ENCODE measurements around the gene NLGN3. TPM values are rescaled to one million over a fixed set of nuclear protein-coding genes. Genes with fewer than 3 reads are reported as not detected.

The NLGN3 gene
- total RNA-seq, 4 donors from 2014 or later, result 1.7 to 3.1 (median 2.8) TPM

- WGBS, 2 donors (ENCODE audit: low coverage in 1 of 2), result 37 to 47% methylated on average over 2 to 5 of the region's 9 CpGs
- no peak for ATAC-seq
- TF ChIP-seq POLR2AphosphoS5 (IDR thresholded peaks at IDR 0.05) (no peak), POLR2A (IDR thresholded peaks at IDR 0.05) (no peak), CTCF (IDR thresholded peaks at IDR 0.05) (no peak), EP300 (IDR thresholded peaks at IDR 0.05) (no peak)
These were observed 36.8 kb upstream of the NLGN3 start for GRCh38 chrX:71107762-71108360.

GRCh38 chrX:71109051-71109450 is 35.6 kb upstream of the NLGN3 start:
- Histone ChIP-seq H3K9me3 (no peaks in the 10 kb centered on the region), H3K27ac (no peak overlapping the region), H3K4me3 (no peak overlapping the region), H3K27me3 (no peaks in the 10 kb centered on the region), H3K36me3 (no peaks in the 10 kb centered on the region), H3K4me1 (no peaks in the 10 kb centered on the region)
- TF ChIP-seq EP300 (IDR thresholded peaks at IDR 0.05) (no peak), POLR2AphosphoS5 (IDR thresholded peaks at IDR 0.05) (no peak), POLR2A (IDR thresholded peaks at IDR 0.05) (no peak), CTCF (IDR thresholded peaks at IDR 0.05) (no peak)
- ATAC-seq, result no peak
- no CpG with 5 or more reads among the region's 6 CpGs for WGBS, 2 donors (ENCODE audit: low coverage in 1 of 2)

More at GRCh38 chrX:71107762-71108360, 36.8 kb upstream of the NLGN3 start:
- Histone ChIP-seq H3K4me3 (no peak overlapping the region), H3K9me3 (no peaks in the 10 kb centered on the region), H3K27ac (no peak overlapping the region), H3K4me1 (no peaks in the 10 kb centered on the region), H3K27me3 (no peaks in the 10 kb centered on the region), H3K36me3 (no peaks in the 10 kb centered on the region)

- WGBS, 2 donors (ENCODE audit: low coverage in 1 of 2), result 49% methylated on average over 6 of the region's 8 CpGs; no CpG with 5 or more reads in 1 of the 2 donors
- no peaks in the 10 kb centered on the region for H3K36me3 ChIP-seq
- no peak for ATAC-seq
- H3K27ac ChIP-seq, result no peak within 1 kb of the TSS
- TF ChIP-seq EP300 (IDR thresholded peaks at IDR 0.05) (no peak), POLR2AphosphoS5 (IDR thresholded peaks at IDR 0.05) (no peak), POLR2A (IDR thresholded peaks at IDR 0.05) (no peak), CTCF (IDR thresholded peaks at IDR 0.05) (no peak)
- no peaks in the 10 kb centered on the region for H3K9me3 ChIP-seq
- no peaks in the 10 kb centered on the region for H3K27me3 ChIP-seq
- peak within 1 kb of the TSS in 1 of 2 donors; percentile 8 for H3K4me3 ChIP-seq
- H3K4me1 ChIP-seq, result no peaks in the 10 kb centered on the region
These were observed 33.3 kb upstream of the NLGN3 start, which contains the start of gene IL2RG for GRCh38 chrX:71111141-71111843. Gene IL2RG (minus strand): TSS chrX:71111577. CDS start chrX:71111539, 38 bp downstream.

- WGBS, 2 donors (ENCODE audit: low coverage in 1 of 2), result 68 to 73% methylated on average over 4 to 5 of the region's 5 CpGs
- Histone ChIP-seq H3K4me1 (no peaks in the 10 kb centered on the region), H3K4me3 (no peak overlapping the region), H3K27me3 (no peaks in the 10 kb centered on the region), H3K27ac (no peak overlapping the region), H3K36me3 (no peaks in the 10 kb centered on the region), H3K9me3 (no peaks in the 10 kb centered on the region)
- no peak for TF ChIP-seq EP300 (IDR thresholded peaks at IDR 0.05)
- no peak for TF ChIP-seq POLR2A (IDR thresholded peaks at IDR 0.05)
- no peak for TF ChIP-seq POLR2AphosphoS5 (IDR thresholded peaks at IDR 0.05)
- TF ChIP-seq CTCF (IDR thresholded peaks at IDR 0.05), result no peak
- ATAC-seq, result no peak
These were observed 32.7 kb upstream of the NLGN3 start for GRCh38 chrX:71111921-71112431.
